GM18519 (cell line): Measurements from ENCODE around the gene EGFL8.
"Not testable (repeated sequence)": the region's sequence is repeated elsewhere in the genome, so short reads cannot be mapped to it uniquely, and the experiment has no call there.

Source experiments
- ATAC-seq: cut with Tn5 transposase; IDR thresholded peaks from one replicate; pipeline ENCODE4 v1.9.1; 2021; ENCODE audit warnings: mild to moderate bottlenecking, moderate library complexity; ENCODE audit not compliant: unreplicated experiment, low FRiP score

EGFL8 gene

GRCh38 chr6:32181915-32182529 lies 17.6 kb downstream of the EGFL8 start:
- no peak for ATAC-seq

DNA sequence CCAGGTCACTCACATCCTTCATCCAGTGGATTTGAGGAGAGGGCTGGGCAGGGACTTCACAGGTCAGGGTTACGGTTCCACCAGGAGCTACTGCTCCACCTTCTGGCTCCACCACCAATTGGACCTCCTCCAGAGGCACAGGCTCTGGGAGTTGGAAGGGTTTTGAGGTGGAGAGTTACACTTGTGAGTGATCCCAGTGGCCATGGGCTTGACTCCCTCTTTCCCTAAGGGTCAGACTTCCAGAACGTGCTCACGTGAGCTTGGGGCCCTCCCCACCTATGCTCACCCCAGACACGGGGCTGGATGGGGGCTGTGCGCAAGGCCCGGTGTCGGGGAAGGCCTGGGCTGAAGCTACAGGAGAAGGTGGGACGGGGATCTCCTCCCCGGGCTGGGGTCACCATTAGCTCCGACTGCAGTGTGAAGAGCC lies 18.2 kb downstream of the EGFL8 start:
- ATAC-seq = no peak

- no peak for ATAC-seq
These were observed 18.6 kb downstream of the EGFL8 start for GRCh38 chr6:32183030-32183429.

DNA sequence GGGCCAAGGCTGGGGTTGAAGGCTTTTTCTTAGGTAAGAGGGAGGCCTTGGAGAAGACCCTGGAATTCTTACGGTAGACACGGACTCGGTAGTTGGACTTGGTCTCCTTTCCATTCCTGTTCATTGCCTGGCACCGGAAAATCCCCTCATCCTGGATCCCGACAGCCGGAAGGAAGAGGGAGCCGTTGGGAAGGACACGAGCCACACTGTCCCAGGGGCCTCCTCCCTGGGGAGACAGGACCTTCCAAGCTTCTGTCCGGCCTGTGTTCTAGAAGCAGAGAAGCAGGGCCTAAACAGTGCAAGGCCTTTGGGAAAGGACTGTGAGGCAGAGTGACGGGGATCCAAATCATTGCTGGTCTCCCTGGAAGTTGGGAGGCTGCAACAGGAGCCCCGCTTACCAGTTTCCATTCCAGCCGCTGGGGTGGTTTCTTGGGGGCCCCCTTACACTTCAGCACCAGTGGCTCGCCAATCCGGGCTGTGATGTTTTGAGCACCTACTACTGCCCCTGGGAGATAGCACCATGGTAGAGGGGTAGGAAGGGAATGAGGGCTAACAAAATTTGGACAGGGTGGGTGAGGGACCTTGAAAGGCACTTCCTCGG lies 19.2 kb downstream of the EGFL8 start:
- no peak for ATAC-seq

- ATAC-seq = no peak
These were observed 19.8 kb downstream of the EGFL8 start, which contains the start of gene AGER for GRCh38 chr6:32184084-32184640. Gene AGER (minus strand): TSS chr6:32184253. CDS start chr6:32184222, 31 bp downstream.

DNA sequence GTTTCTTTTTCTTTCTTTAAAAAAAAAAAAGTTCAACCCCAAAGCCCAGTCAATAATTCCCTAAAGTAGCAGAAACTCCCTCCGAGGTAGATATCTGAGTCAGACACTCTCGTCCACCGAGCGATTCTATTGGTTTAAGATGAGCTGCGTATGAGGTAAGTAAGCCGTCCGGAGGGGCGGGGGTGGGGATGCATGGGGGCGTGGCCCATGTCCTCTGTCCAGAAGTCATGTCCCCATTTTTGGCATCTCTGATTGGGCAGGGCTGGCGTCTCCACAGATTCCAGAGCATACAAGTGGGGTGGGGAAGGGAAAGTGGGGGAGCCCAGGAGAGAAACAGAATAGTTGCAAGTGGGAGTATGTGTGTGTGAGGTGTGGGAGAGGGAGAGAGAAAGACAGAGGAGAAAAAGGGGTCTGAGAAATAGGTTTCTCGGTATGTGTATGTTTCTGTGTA lies 21.3 kb downstream of the EGFL8 start:
- not testable (repeated sequence) for ATAC-seq

GRCh38 chr6:32186151-32186840 lies 21.9 kb downstream of the EGFL8 start:
- ATAC-seq = not testable (repeated sequence)

GRCh38 chr6:32187009-32187709 lies 22.8 kb downstream of the EGFL8 start:
- no peak for ATAC-seq

GRCh38 chr6:32187725-32188380 lies 23.5 kb downstream of the EGFL8 start:
- ATAC-seq = not testable (repeated sequence)

- no peak for ATAC-seq
These were observed 24.1 kb downstream of the EGFL8 start for GRCh38 chr6:32188381-32189068.

DNA sequence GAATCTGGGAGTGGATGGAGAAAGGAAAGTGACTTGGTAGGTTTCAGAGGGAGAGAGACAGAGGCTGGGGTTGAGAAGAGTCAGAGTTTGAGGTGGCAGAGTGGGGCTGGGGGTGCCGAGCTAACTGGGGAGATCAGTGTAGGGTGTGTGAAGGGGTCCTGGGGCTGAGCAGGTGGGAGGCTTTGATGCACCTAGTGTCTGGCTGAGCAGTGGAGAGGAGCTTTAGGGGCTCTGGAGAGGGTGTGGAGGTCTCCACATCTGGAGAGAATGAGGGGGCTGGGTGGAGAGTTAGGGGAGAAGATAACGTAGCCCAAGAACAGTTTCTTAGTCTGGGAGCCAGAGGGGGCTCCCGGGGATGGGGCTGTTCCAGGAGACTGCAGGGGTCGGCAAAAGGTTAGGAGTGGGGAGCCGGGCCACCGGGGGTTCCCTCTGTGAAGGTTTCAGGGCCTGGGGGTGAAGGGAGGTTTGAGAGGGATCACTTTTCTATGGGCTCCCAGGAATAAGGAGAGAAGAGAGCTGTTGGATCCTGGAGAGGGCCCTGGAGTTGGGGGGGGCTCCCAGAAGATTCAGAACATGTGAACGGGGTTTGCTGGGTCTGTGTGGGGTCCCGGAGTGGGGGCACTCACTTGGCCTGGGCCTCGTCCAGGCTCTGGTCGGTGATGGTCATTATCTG lies 24.8 kb downstream of the EGFL8 start:
- ATAC-seq = no peak

- ATAC-seq = no peak
These were observed 25.3 kb downstream of the EGFL8 start for GRCh38 chr6:32189742-32190053.

GRCh38 chr6:32190054-32190851 lies 25.9 kb downstream of the EGFL8 start, which contains the start of gene PBX2:
Gene PBX2 (minus strand): TSS chr6:32190202. CDS start chr6:32189915, 287 bp downstream.
- no peak for ATAC-seq

DNA sequence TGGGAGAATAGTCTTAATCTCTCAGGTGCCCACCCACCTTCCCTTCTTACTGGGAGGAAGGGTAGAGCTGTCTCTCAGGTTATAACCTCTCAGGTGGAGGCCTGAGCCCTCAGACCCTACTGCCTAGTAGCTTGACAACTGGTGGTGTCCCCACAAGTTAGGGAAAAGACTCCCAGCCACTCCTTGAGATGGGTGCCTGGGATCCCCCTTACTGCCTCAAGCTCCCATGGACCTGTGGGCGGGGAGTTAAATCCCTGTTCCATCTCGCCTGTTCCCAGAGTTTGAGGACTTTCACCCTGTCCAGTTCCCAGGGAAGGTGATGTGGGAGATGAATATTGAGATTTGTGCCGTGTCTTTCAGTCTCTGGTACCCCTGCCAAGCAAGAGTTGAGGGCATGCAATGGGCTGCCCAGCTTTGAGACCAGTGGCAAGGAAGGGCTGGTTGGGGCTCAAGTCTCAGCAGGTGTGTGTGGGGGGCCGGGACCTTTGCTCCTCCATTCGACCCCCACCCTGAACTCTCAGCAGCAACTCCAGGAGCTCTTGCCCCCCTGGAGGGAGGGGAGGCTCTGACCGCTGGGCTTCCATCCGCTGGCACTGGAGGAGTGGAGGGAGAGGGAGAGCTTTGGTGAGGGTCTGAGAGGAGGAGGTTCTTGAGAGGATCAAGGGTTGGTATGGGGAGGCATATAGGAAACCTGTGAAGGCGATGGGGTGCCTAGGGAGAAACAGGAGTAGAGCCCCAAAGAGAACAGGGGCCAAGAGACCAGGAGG lies 26.7 kb downstream of the EGFL8 start:
- no peak for ATAC-seq

DNA sequence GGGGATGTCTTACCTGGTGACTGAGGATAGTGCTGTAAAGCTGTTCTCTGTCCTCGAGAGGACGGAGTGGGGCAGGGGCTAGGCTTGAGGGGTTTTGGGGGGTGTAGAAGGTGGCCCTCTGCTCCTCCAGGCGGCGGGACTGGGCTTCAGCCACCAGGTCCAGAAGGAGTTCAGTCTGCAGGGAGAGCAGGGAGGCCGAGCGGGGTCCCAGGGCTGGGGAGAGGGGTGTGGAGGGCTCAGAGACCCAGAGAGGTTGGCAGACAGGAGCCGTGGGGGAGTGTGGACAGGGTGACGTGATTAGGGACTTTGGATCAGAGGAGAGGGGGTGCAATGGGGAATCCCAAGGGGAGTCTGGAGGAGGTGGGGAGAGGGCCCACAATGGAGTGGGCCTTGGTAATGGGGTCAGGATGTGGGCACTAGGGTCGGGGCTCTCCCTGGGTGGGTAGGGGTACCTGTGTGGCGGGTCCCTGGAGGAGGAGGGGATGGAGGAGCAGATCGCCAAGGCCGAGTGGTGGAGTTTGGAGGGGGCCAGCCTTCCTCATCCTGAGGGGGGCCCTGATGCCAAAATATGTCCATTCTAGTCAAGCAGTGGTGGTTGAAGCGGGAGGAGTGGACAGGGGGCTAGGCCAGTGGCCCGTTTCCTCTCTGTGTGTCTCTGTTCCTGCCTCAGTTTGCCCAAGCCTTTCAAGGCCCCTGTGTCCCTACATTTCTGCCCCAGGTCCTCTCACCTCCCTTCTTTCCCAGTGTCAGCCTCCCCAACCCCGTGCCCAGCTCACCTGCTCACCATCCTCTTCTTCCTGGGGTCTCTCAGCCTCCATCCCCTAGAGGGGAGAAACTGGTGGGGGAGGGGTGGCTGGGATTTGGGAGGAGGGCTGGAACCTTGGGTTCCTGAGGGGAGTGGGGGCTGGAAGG lies 27.6 kb downstream of the EGFL8 start:
- ATAC-seq = no peak

GRCh38 chr6:32192608-32193039 lies 28.2 kb downstream of the EGFL8 start, which contains the start of gene GPSM3:
Gene GPSM3 (minus strand): TSS chr6:32192643. CDS start chr6:32192513, 130 bp downstream.
- no peak for ATAC-seq
